H4 (cell line): Measurements from ENCODE around the gene ZNF267. TPM values are rescaled to one million over a fixed set of nuclear protein-coding genes. Genes with fewer than 3 reads are reported as not detected.
"Not testable (repeated sequence)": the region's sequence is repeated elsewhere in the genome, so short reads cannot be mapped to it uniquely, and the experiment has no call there.

Experiments
- DNase-seq: peaks from one replicate; pipeline ENCODE4 v3.0.0-alpha.2; 2015; ENCODE audit warnings: low spot score
- total RNA-seq: library from RNA; depleted of rRNA; stranded (reverse); fragments of >200 nt; shearing (Covaris generic); gene quantifications from 2 replicates; pipeline ENCODE4 v1.2.3, GENCODE V29; 2014

The ZNF267 gene
- total RNA-seq, 1 experiment from 2014 or later: 8.1 TPM

- DNase-seq: no peak
Observed at GRCh38 chr16:31879937-31880321, 6.3 kb downstream of the ZNF267 start.

- peak; percentile 92 for DNase-seq
Observed at GRCh38 chr16:31880322-31880979, 6.8 kb downstream of the ZNF267 start.

GRCh38 chr16:31886227-31886626, 12.6 kb downstream of the ZNF267 start:
- DNase-seq: no peak

- no peak for DNase-seq
Observed at GRCh38 chr16:31888735-31889134, 15.1 kb downstream of the ZNF267 start.

GRCh38 chr16:31892111-31892510, 18.5 kb downstream of the ZNF267 start:
- not testable (repeated sequence) for DNase-seq

GRCh38 chr16:31893824-31894223, 20.2 kb downstream of the ZNF267 start:
- no peak for DNase-seq

- no peak for DNase-seq
Observed at GRCh38 chr16:31897283-31897682, 23.7 kb downstream of the ZNF267 start.

- no peak for DNase-seq
Observed at GRCh38 chr16:31899505-31899904, 25.9 kb downstream of the ZNF267 start.

GRCh38 chr16:31904571-31904970, 31.0 kb downstream of the ZNF267 start:
- not testable (repeated sequence) for DNase-seq

- no peak for DNase-seq
Observed at GRCh38 chr16:31913668-31914067, 40.1 kb downstream of the ZNF267 start.

GRCh38 chr16:31916056-31916488, 42.5 kb downstream of the ZNF267 start:
- no peak for DNase-seq

GRCh38 chr16:31920373-31920772, 46.8 kb downstream of the ZNF267 start:
- no peak for DNase-seq

GRCh38 chr16:31951806-31952205, 78.2 kb downstream of the ZNF267 start:
- not testable (repeated sequence) for DNase-seq

GRCh38 chr16:31952206-31952605, 78.6 kb downstream of the ZNF267 start:
- not testable (repeated sequence) for DNase-seq

GRCh38 chr16:31956221-31956620, 82.6 kb downstream of the ZNF267 start:
- DNase-seq: not testable (repeated sequence)

- not testable (repeated sequence) for DNase-seq
Observed at GRCh38 chr16:31960186-31960910, 86.7 kb downstream of the ZNF267 start.
